Right lung (tissue), 5 donors: Measurements from ENCODE around the gene OR1L6. TPM values are rescaled to one million over a fixed set of nuclear protein-coding genes. Genes with fewer than 3 reads are reported as not detected.

Experiments used
- polyA plus RNA-seq, 5 donors: library from polyadenylated mRNA; unstranded; fragments of 120-200 nt; gene quantifications; one replicate each; pipeline versions ENCODE4 v1.2.1 to v1.2.3, GENCODE V29; 2013; ENCODE audit warnings: inconsistent platforms in 1 of 5, low replicate concordance in 1 of 5; ENCODE audit not compliant: insufficient read length in 5 of 5, insufficient read depth in 1 of 5

Gene OR1L6
- polyA plus RNA-seq, 5 donors = not detected

Other genes starting within 250 kb of the OR1L6 start
- gene OR1J2, start 231.5 kb upstream of the OR1L6 start, polyA plus RNA-seq = not detected
- not detected for gene OR1J4, start 223.2 kb upstream of the OR1L6 start, polyA plus RNA-seq
- gene OR1N1, start 215.0 kb upstream of the OR1L6 start, polyA plus RNA-seq = not detected
- not detected for gene OR1N2, start 189.2 kb upstream of the OR1L6 start, polyA plus RNA-seq
- under 1 TPM; 0.12 to 0.39 (median 0.28) TPM for gene OR1L8, start 158.9 kb upstream of the OR1L6 start, polyA plus RNA-seq
- not detected for gene OR1Q1, start 127.6 kb upstream of the OR1L6 start, polyA plus RNA-seq
- not detected for gene OR1B1, start 84.7 kb upstream of the OR1L6 start, polyA plus RNA-seq
- not detected for gene OR1L1, start 80.6 kb upstream of the OR1L6 start, polyA plus RNA-seq
- not detected for gene OR1L3, start 67.2 kb upstream of the OR1L6 start, polyA plus RNA-seq
- gene OR1L4, start 18.3 kb upstream of the OR1L6 start, polyA plus RNA-seq = not detected
- gene OR5C1, start 46.6 kb downstream of the OR1L6 start, polyA plus RNA-seq = not detected
- not detected for gene OR1K1, start 57.8 kb downstream of the OR1L6 start, polyA plus RNA-seq
- gene PDCL, start 86.3 kb downstream of the OR1L6 start, polyA plus RNA-seq = 10 to 100 TPM; 35.9 to 48.6 (median 40.2) TPM
- gene RC3H2, start 163.1 kb downstream of the OR1L6 start, polyA plus RNA-seq = 10 to 100 TPM; 27.6 to 44.1 (median 41.7) TPM
- gene ZBTB6, start 171.0 kb downstream of the OR1L6 start, polyA plus RNA-seq = 10 to 100 TPM; 11.6 to 19.2 (median 13.8) TPM
- gene ZBTB26, start 189.2 kb downstream of the OR1L6 start, polyA plus RNA-seq = 10 to 100 TPM; 14.5 to 23.5 (median 20.3) TPM
- gene RABGAP1, start 198.7 kb downstream of the OR1L6 start, polyA plus RNA-seq = 10 to 100 TPM; 58.5 to 89.0 (median 77.3) TPM